T-helper 1 cell treated with Interleukin-12 subunit alpha and Interleukin-12 subunit beta and Interleukin-4 antibody, amounts not matched to agents 30 μg/mL and 1 μg/mL, for 36 hours (primary cell): Measurements from ENCODE around the gene AMBRA1.

Experiments used
- H3K27ac Mint-ChIP-seq: one replicate; pipeline ENCODE4 v1.8.0; 2021; ENCODE audit warnings: mild to moderate bottlenecking, mixed read lengths
- H3K27me3 Mint-ChIP-seq: one replicate; pipeline ENCODE4 v1.8.0; 2021; ENCODE audit warnings: low read depth, mixed read lengths
- H3K36me3 Mint-ChIP-seq: one replicate; pipeline ENCODE4 v1.8.0; 2021; ENCODE audit warnings: low read depth, mixed read lengths
- H3K4me1 Mint-ChIP-seq: one replicate; pipeline ENCODE4 v1.8.0; 2021; ENCODE audit warnings: low read depth, mixed read lengths
- H3K4me3 Mint-ChIP-seq: one replicate; pipeline ENCODE4 v1.8.0; 2021; ENCODE audit warnings: mild to moderate bottlenecking, moderate library complexity, mixed read lengths
- H3K9me3 Mint-ChIP-seq: one replicate; pipeline ENCODE4 v1.8.0; 2021; ENCODE audit warnings: mixed read lengths

The AMBRA1 gene

GRCh38 chr11:46387919-46388618, 205.8 kb downstream of the AMBRA1 start:
- H3K36me3 Mint-ChIP-seq = peaks cover 2% of the 10 kb centered on the region
- no peaks in the 10 kb centered on the region for H3K9me3 Mint-ChIP-seq
- no peak overlapping the region for H3K4me3 Mint-ChIP-seq
- H3K27me3 Mint-ChIP-seq = peaks cover 74% of the 10 kb centered on the region
- H3K27ac Mint-ChIP-seq = peak overlapping the region; percentile 28
- peaks cover 24% of the 10 kb centered on the region for H3K4me1 Mint-ChIP-seq

DNA sequence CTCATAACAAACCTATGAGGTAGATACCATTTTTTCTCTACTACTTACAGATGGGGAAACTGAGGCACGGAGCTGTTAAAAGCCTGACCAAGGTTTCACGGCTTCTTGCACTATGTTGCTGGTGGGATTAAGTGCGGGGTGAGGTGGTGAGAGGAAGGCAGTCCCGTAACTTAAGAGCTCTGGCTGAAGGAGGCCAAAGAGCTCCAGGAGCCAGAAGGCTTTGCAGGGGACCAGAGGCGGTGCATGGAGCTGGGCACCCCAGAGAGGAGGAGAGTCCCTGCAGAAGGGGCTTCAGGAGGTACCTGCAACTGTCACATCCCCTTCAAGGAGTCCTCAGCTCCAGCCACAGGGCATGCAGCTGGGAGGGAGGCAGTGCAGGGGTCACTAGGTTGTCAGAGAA, 206.4 kb downstream of the AMBRA1 start:
- Mint-ChIP-seq H3K4me1 (peaks cover 18% of the 10 kb centered on the region), H3K27ac (no peak overlapping the region), H3K27me3 (peaks cover 68% of the 10 kb centered on the region), H3K36me3 (no peaks in the 10 kb centered on the region), H3K9me3 (no peaks in the 10 kb centered on the region), H3K4me3 (no peak overlapping the region)

- H3K9me3 Mint-ChIP-seq = no peaks in the 10 kb centered on the region
- H3K27ac Mint-ChIP-seq = peak overlapping the region; percentile 4
- H3K27me3 Mint-ChIP-seq = peaks cover 73% of the 10 kb centered on the region
- peaks cover 22% of the 10 kb centered on the region for H3K4me1 Mint-ChIP-seq
- H3K4me3 Mint-ChIP-seq = no peak overlapping the region
- no peaks in the 10 kb centered on the region for H3K36me3 Mint-ChIP-seq
Measured at GRCh38 chr11:46386674-46387073, 207.1 kb downstream of the AMBRA1 start.

DNA sequence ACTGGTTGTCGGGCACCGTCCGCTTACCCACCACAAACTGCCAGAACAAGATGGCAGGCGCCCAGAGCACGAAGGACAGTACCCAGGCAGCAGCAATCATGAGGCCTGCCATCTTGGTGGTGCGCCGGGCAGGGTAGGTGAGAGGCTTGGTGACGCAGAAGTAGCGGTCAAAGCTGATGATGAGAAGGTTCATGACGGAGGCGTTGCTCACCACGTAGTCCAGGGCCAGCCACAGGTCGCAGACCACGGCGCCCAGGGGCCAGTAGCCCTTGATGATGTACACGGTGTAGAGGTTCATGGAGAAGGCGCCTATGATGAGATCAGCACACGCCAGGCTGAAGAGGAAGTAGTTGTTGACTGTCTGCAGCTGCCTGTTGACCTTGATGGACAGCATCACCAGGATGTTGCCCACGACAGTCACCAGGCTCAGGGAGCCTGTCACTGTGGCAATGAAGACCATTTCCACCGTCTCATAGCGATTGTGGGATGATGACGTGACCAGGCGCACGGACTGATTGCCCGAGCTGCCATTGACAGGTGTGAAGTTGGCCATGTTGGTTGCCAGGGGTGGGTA, 207.7 kb downstream of the AMBRA1 start:
- no peaks in the 10 kb centered on the region for H3K9me3 Mint-ChIP-seq
- H3K27me3 Mint-ChIP-seq = peaks cover 73% of the 10 kb centered on the region
- H3K4me1 Mint-ChIP-seq = peaks cover 22% of the 10 kb centered on the region
- no peaks in the 10 kb centered on the region for H3K36me3 Mint-ChIP-seq
- no peak overlapping the region for H3K4me3 Mint-ChIP-seq
- H3K27ac Mint-ChIP-seq = peak overlapping the region; percentile 52

DNA sequence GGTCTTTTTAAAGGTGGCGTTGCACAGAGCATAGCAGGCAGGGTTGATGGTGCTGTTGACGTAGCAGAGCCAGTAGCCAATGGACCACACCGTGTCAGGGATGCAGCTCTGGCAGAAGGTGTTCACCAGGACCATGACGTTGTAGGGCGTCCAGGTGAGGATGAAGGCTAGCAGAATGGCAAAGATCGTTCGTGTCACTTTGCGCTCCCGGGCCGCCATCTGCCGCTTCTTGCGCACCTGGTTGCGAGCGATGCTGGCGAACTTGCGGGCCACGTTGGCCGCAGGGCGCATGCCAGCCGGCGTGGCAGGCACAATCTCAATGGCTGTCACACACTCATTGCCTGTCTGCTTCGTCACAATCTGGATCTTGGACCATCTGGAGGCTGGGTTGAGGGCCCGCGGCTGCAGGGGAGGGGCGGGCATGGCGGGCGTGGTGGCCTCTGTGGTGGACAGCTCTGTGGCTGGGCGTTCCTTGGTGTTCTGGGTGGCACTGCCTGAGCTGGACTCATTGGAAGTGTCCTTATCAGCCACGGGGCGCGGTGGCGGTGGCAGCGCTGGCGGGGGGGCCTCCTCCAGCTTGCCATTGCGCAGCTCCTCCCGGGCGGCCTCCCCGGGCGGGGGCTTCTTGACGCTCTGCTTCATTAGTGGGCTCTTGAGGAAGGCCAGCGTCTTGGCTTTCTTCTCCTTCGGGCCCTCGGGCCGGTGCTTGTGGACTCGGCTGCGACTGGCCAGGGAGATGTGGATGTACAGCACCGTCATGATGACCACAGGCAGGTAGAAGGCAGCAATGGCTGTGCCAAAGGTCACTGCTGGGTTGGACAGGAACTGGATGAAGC, 208.4 kb downstream of the AMBRA1 start:
- peaks cover 20% of the 10 kb centered on the region for H3K4me1 Mint-ChIP-seq
- no peaks in the 10 kb centered on the region for H3K9me3 Mint-ChIP-seq
- no peaks in the 10 kb centered on the region for H3K36me3 Mint-ChIP-seq
- no peak overlapping the region for H3K27ac Mint-ChIP-seq
- peaks cover 68% of the 10 kb centered on the region for H3K27me3 Mint-ChIP-seq
- no peak overlapping the region for H3K4me3 Mint-ChIP-seq

- Mint-ChIP-seq H3K4me1 (peaks cover 21% of the 10 kb centered on the region), H3K4me3 (no peak overlapping the region), H3K36me3 (no peaks in the 10 kb centered on the region), H3K27ac (peak overlapping the region; percentile 9), H3K27me3 (peaks cover 56% of the 10 kb centered on the region), H3K9me3 (no peaks in the 10 kb centered on the region)
Measured at GRCh38 chr11:46383974-46384701, 209.7 kb downstream of the AMBRA1 start.

- H3K27me3 Mint-ChIP-seq = peaks cover 48% of the 10 kb centered on the region
- no peak overlapping the region for H3K27ac Mint-ChIP-seq
Measured at GRCh38 chr11:46383404-46383758, 210.4 kb downstream of the AMBRA1 start.

DNA sequence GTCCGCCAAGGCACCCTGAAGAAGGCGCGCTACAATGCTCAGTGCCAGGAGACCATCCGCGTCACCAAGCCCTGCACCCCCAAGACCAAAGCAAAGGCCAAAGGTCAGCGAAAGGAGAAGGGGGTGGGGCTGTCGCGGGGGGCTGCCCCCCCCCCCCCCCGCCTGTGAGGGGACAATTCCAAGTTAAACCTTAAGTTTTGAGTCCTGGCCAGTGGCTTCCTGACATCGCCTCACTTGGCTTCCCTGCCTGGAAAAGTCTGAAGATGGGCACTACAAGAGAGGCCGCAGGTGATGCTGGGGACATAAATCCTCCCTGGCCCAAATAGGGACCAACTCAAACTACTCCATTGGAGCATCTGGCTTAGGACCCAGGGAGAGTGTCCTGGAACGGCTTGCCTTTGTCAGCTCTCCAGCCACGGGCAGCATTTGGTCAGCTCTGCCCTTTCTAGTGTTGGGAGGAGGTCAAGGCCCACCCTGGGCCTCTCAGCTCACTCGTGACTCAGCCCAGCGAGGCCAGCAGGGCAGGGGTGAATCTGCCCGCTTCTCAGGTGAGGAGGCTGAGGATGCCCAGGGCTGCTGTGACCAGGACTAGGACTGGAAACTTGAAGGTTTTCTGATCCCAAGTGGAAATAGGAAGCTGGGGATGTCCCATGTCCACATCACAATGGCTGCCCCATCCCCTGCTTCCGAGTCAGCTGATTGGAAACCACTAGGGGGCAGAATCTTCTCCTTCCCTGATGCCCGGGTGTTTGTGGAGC, 211.0 kb downstream of the AMBRA1 start:
- Mint-ChIP-seq H3K27me3 (peaks cover 43% of the 10 kb centered on the region), H3K4me3 (no peak overlapping the region), H3K4me1 (peaks cover 16% of the 10 kb centered on the region), H3K36me3 (peaks cover 10% of the 10 kb centered on the region), H3K9me3 (no peaks in the 10 kb centered on the region), H3K27ac (no peak overlapping the region)

More at GRCh38 chr11:46383404-46383758, 210.4 kb downstream of the AMBRA1 start:
- Mint-ChIP-seq H3K36me3 (peaks cover 5% of the 10 kb centered on the region), H3K4me3 (peak overlapping the region; percentile 2), H3K9me3 (no peaks in the 10 kb centered on the region), H3K4me1 (peaks cover 21% of the 10 kb centered on the region)

- Mint-ChIP-seq H3K4me1 (peaks cover 13% of the 10 kb centered on the region), H3K27me3 (peaks cover 37% of the 10 kb centered on the region), H3K36me3 (peaks cover 18% of the 10 kb centered on the region), H3K4me3 (peak overlapping the region; percentile 51), H3K9me3 (no peaks in the 10 kb centered on the region), H3K27ac (no peak overlapping the region)
Measured at GRCh38 chr11:46381819-46382645, 211.8 kb downstream of the AMBRA1 start.

- peaks cover 30% of the 10 kb centered on the region for H3K27me3 Mint-ChIP-seq
- peak within 1 kb of the TSS; percentile 51 for H3K4me3 Mint-ChIP-seq
- no peaks in the 10 kb centered on the region for H3K9me3 Mint-ChIP-seq
- peak within 1 kb of the TSS; percentile 13 for H3K27ac Mint-ChIP-seq
- H3K36me3 Mint-ChIP-seq = peaks cover 24% of the 10 kb centered on the region
- peaks cover 13% of the 10 kb centered on the region for H3K4me1 Mint-ChIP-seq
Measured at GRCh38 chr11:46381048-46381818, 212.6 kb downstream of the AMBRA1 start, which contains the start of gene MDK. TSS of gene MDK (plus strand) at chr11:46381669. CDS start at chr11:46382058, 389 bp downstream.

GRCh38 chr11:46380340-46381047, 213.3 kb downstream of the AMBRA1 start:
- Mint-ChIP-seq H3K27ac (peak overlapping the region; percentile 13), H3K27me3 (peaks cover 24% of the 10 kb centered on the region), H3K4me3 (peak overlapping the region; percentile 50), H3K9me3 (no peaks in the 10 kb centered on the region), H3K4me1 (peaks cover 13% of the 10 kb centered on the region), H3K36me3 (peaks cover 25% of the 10 kb centered on the region)
